ENCODE data around the gene PCYT1A. TPM values are rescaled to one million over a fixed set of nuclear protein-coding genes. Genes with fewer than 3 reads are reported as not detected.

Gene PCYT1A
- polyA plus RNA-seq, 3 donors: 24.3 to 99.6 (median 31.6) TPM

- Mint-ChIP-seq H3K4me1 (peaks cover 53% of the 10 kb centered on the region), H3K9me3 (peaks cover 0 to 3% (median 0%) of the 10 kb centered on the region in 7 donors), H3K4me3 (peak overlapping the region; percentile 77 to 87), H3K27ac (peak overlapping the region; percentile 88 to 97 (median 95)), H3K36me3 (no peaks in the 10 kb centered on the region), H3K27me3 (ENCODE audit: low read depth in 3 of 3) (peaks cover 0 to 7% (median 4%) of the 10 kb centered on the region in 3 donors)
- WGBS (ENCODE audit: insufficient coverage): 3% methylated on average over 18 of the region's 19 CpGs
- H3K9me3 ChIP-seq (replicated peaks in 1 of 2; ENCODE audit: control insufficient read depth in 1 of 2, insufficient read depth in 1 of 2, low read length in 2 of 2): no peaks in the 10 kb centered on the region
- peak overlapping the region; percentile 39 for H3K9ac ChIP-seq (ENCODE audit: insufficient read depth, low read length, poor library complexity, severe bottlenecking)
- H2AFZ ChIP-seq (ENCODE audit: insufficient read depth, low read depth, low read length, poor library complexity, severe bottlenecking): peak overlapping the region; percentile 59
- H3K27ac ChIP-seq (ENCODE audit: low read depth in 1 of 2, low read length in 2 of 2): peak overlapping the region; percentile 73 to 82
- peaks cover 40 to 48% of the 10 kb centered on the region in 2 donors for H3K4me1 ChIP-seq (ENCODE audit: control insufficient read depth in 1 of 2, insufficient read depth in 2 of 2, low read length in 2 of 2)
- TF ChIP-seq CTCF (IDR thresholded peaks at IDR 0.05): no peak
- H3K4me2 ChIP-seq (replicated peaks; ENCODE audit: extremely low read depth, low read length, poor library complexity, severe bottlenecking): peak overlapping the region; percentile 75
- no peaks in the 10 kb centered on the region for H3K36me3 ChIP-seq (replicated peaks in 1 of 2; ENCODE audit: control insufficient read depth in 1 of 2, insufficient read depth in 2 of 2, low read length in 2 of 2)
- peak overlapping the region; percentile 43 to 74 (median 50) for H3K4me3 ChIP-seq (replicated peaks in 1 of 3; ENCODE audit: low read depth in 2 of 3, low read length in 3 of 3)
- H3K79me2 ChIP-seq (ENCODE audit: insufficient read depth, low read length): no peaks in the 10 kb centered on the region
- peak; percentile 77 to 89 (median 80) for DNase-seq
- intact Hi-C loops (cut with micrococcal nuclease): no loop called here
- H3K27me3 ChIP-seq (ENCODE audit: control insufficient read depth in 2 of 2, insufficient read depth in 2 of 2, low read length in 2 of 2): no peaks in the 10 kb centered on the region
- H4K20me1 ChIP-seq (ENCODE audit: insufficient read depth, low read length): no peaks in the 10 kb centered on the region
These were observed 68.1 kb downstream of the PCYT1A start for GRCh38 chr3:196219194-196219969.

GRCh38 chr3:196218155-196218712 is 69.3 kb downstream of the PCYT1A start:
- H3K4me3 Mint-ChIP-seq: no peak overlapping the region
- peaks cover 0 to 3% (median 0%) of the 10 kb centered on the region in 7 donors for H3K9me3 Mint-ChIP-seq
- H4K20me1 ChIP-seq (ENCODE audit: insufficient read depth, low read length): no peaks in the 10 kb centered on the region
- H3K4me2 ChIP-seq (replicated peaks; ENCODE audit: extremely low read depth, low read length, poor library complexity, severe bottlenecking): peak overlapping the region; percentile 75
- TF ChIP-seq CTCF (IDR thresholded peaks at IDR 0.05): no peak
- 95% methylated on average over 8 of the region's 13 CpGs for WGBS (ENCODE audit: insufficient coverage)
- H3K9ac ChIP-seq (ENCODE audit: insufficient read depth, low read length, poor library complexity, severe bottlenecking): no peak overlapping the region
- peak overlapping the region in 1 of 3 experiments; percentile 74 for H3K4me3 ChIP-seq (replicated peaks in 1 of 3; ENCODE audit: low read depth in 2 of 3, low read length in 3 of 3)
- intact Hi-C loops (cut with micrococcal nuclease): no loop called here
- peak overlapping the region in 3 of 7 donors; percentile 14 to 88 (median 18) for H3K27ac Mint-ChIP-seq
- DNase-seq: no peak
- H3K27me3 ChIP-seq (ENCODE audit: control insufficient read depth in 2 of 2, insufficient read depth in 2 of 2, low read length in 2 of 2): no peaks in the 10 kb centered on the region
- peaks cover 40 to 48% of the 10 kb centered on the region in 2 donors for H3K4me1 ChIP-seq (ENCODE audit: control insufficient read depth in 1 of 2, insufficient read depth in 2 of 2, low read length in 2 of 2)
- no peaks in the 10 kb centered on the region for H3K79me2 ChIP-seq (ENCODE audit: insufficient read depth, low read length)
- H3K9me3 ChIP-seq (replicated peaks in 1 of 2; ENCODE audit: control insufficient read depth in 1 of 2, insufficient read depth in 1 of 2, low read length in 2 of 2): no peaks in the 10 kb centered on the region
- H3K27ac ChIP-seq (ENCODE audit: low read depth in 1 of 2, low read length in 2 of 2): no peak overlapping the region
- H2AFZ ChIP-seq (ENCODE audit: insufficient read depth, low read depth, low read length, poor library complexity, severe bottlenecking): no peak overlapping the region
- H3K36me3 ChIP-seq (replicated peaks in 1 of 2; ENCODE audit: control insufficient read depth in 1 of 2, insufficient read depth in 2 of 2, low read length in 2 of 2): no peaks in the 10 kb centered on the region
- peaks cover 0 to 7% (median 4%) of the 10 kb centered on the region in 3 donors for H3K27me3 Mint-ChIP-seq (ENCODE audit: low read depth in 3 of 3)
- H3K4me1 Mint-ChIP-seq: peaks cover 46% of the 10 kb centered on the region
- H3K36me3 Mint-ChIP-seq: no peaks in the 10 kb centered on the region

All from CD14-positive monocyte (primary cell).